Trophoblast cell (in vitro differentiated cells and primary cell): ENCODE data around the gene PLA2G15.

ENCODE experiments used
- DNase-seq, 2 donors: peaks; one replicate each; pipeline ENCODE4 v3.0.0-alpha.2; 2016
- H2AFZ ChIP-seq: 2 replicates; pipeline ENCODE4 v1.6.1; 2013; ENCODE audit warnings: low read length, moderate library complexity, mild to moderate bottlenecking; ENCODE audit not compliant: insufficient read depth, poor library complexity
- H2AK5ac ChIP-seq: 2 replicates; pipeline ENCODE4 v1.6.1; 2013; ENCODE audit warnings: mild to moderate bottlenecking, low read length
- H2BK120ac ChIP-seq: 2 replicates; pipeline ENCODE4 v1.6.1; 2013; ENCODE audit warnings: low read length, mild to moderate bottlenecking, moderate library complexity; ENCODE audit not compliant: insufficient read depth, poor library complexity
- H2BK12ac ChIP-seq: 2 replicates; pipeline ENCODE4 v1.6.1; 2013; ENCODE audit warnings: mild to moderate bottlenecking, low read length, moderate library complexity
- H2BK5ac ChIP-seq: 2 replicates; pipeline ENCODE4 v1.6.1; 2013; ENCODE audit warnings: low read length, low read depth, moderate library complexity, mild to moderate bottlenecking; ENCODE audit not compliant: poor library complexity
- H3K14ac ChIP-seq: 2 replicates; pipeline ENCODE4 v1.6.1; 2013; ENCODE audit warnings: mild to moderate bottlenecking, low read length
- H3K18ac ChIP-seq: 2 replicates; pipeline ENCODE4 v1.6.1; 2013; ENCODE audit warnings: mild to moderate bottlenecking, low read length
- H3K23ac ChIP-seq: 2 replicates; pipeline ENCODE4 v1.6.1; 2013; ENCODE audit warnings: low read length
- H3K27ac ChIP-seq: 2 replicates; pipeline ENCODE4 v1.5.1; 2013; ENCODE audit warnings: low read depth, mild to moderate bottlenecking, inconsistent platforms, low read length, moderate library complexity
- H3K27me3 ChIP-seq: 2 replicates; pipeline ENCODE4 v1.6.1; 2013; ENCODE audit warnings: inconsistent platforms, mild to moderate bottlenecking, low read length, moderate library complexity; ENCODE audit not compliant: insufficient read depth
- H3K36me3 ChIP-seq, 2 experiments: 1 replicate in 1 of 2; 2 replicates in 1 of 2; pipeline ENCODE4 v1.6.1; 2013; ENCODE audit warnings: low read length in 2 of 2, mild to moderate bottlenecking in 2 of 2, moderate library complexity in 1 of 2; ENCODE audit not compliant: insufficient read depth in 2 of 2, control insufficient read depth in 1 of 2
- H3K4ac ChIP-seq: 2 replicates; pipeline ENCODE4 v1.6.1; 2013; ENCODE audit warnings: low read depth, mild to moderate bottlenecking, low read length, moderate library complexity
- H3K4me1 ChIP-seq, 2 experiments: 1 replicate in 1 of 2; 2 replicates in 1 of 2; pipeline ENCODE4 v1.6.1; 2013; ENCODE audit warnings: low read length in 2 of 2, mild to moderate bottlenecking in 2 of 2, moderate library complexity in 1 of 2; ENCODE audit not compliant: insufficient read depth in 2 of 2, control insufficient read depth in 1 of 2
- H3K4me2 ChIP-seq: 2 replicates; pipeline ENCODE4 v1.6.1; 2013; ENCODE audit warnings: inconsistent platforms, mild to moderate bottlenecking, low read length, moderate library complexity
- H3K4me3 ChIP-seq: 2 replicates; pipeline ENCODE4 v1.5.1; 2013; ENCODE audit warnings: mild to moderate bottlenecking, low read depth, low read length, inconsistent platforms
- H3K79me1 ChIP-seq: one replicate; pipeline ENCODE4 v1.6.1; 2013; ENCODE audit warnings: low read length
- H3K79me2 ChIP-seq: 2 replicates; pipeline ENCODE4 v1.6.1; 2013; ENCODE audit warnings: low read length, mild to moderate bottlenecking; ENCODE audit not compliant: control insufficient read depth, insufficient read depth, poor library complexity
- H3K9ac ChIP-seq: 2 replicates; pipeline ENCODE4 v1.6.1; 2013; ENCODE audit warnings: mild to moderate bottlenecking, low read length
- H3K9me3 ChIP-seq: 2 replicates; pipeline ENCODE4 v1.6.1; 2013; ENCODE audit warnings: low read depth, mild to moderate bottlenecking, control low read depth, inconsistent platforms, low read length; ENCODE audit not compliant: insufficient read depth
- H4K12ac ChIP-seq: 2 replicates; pipeline ENCODE4 v1.6.1; 2013; ENCODE audit warnings: low read depth, mild to moderate bottlenecking, low read length, moderate library complexity
- H4K8ac ChIP-seq: 2 replicates; pipeline ENCODE4 v1.6.1; 2013; ENCODE audit warnings: low read depth, mild to moderate bottlenecking, low read length, moderate library complexity
- H4K91ac ChIP-seq: one replicate; pipeline ENCODE4 v1.6.1; 2013; ENCODE audit warnings: low read depth, mild to moderate bottlenecking, low read length, moderate library complexity
- WGBS: extraction: QIAGEN DNeasy Blood & Tissue Kit; methylation state at CpG from one replicate; pipeline ENCODE4 v1.1.7; 2013; ENCODE audit warnings: missing lambda C conversion rate; ENCODE audit not compliant: insufficient read length, insufficient coverage; ENCODE audit errors: extremely low coverage; 5-methylcytosine and 5-hydroxymethylcytosine counted together

PLA2G15 gene

GRCh38 chr16:68230176-68230571 lies 15.0 kb upstream of the PLA2G15 start:
- Histone ChIP-seq H3K36me3 (peaks cover 35 to 42% of the 10 kb centered on the region in 2 experiments), H3K14ac (no peak overlapping the region), H3K4me1 (peaks cover 13 to 18% of the 10 kb centered on the region in 2 experiments), H2BK5ac (no peak overlapping the region), H2AFZ (no peak overlapping the region), H3K18ac (no peak overlapping the region), H3K27ac (no peak overlapping the region), H3K9me3 (no peaks in the 10 kb centered on the region), H3K4ac (no peak overlapping the region), H2BK12ac (no peak overlapping the region), H4K8ac (no peak overlapping the region), H4K12ac (no peak overlapping the region), H3K79me1 (peaks cover 3% of the 10 kb centered on the region), H3K27me3 (no peaks in the 10 kb centered on the region), H2BK120ac (no peak overlapping the region), H3K9ac (no peak overlapping the region), H4K91ac (no peak overlapping the region), H3K4me2 (no peak overlapping the region), H3K79me2 (peaks cover 3% of the 10 kb centered on the region), H3K4me3 (no peak overlapping the region), H2AK5ac (no peak overlapping the region), H3K23ac (no peak overlapping the region)
- no CpG with 5 or more reads among the region's 9 CpGs for WGBS
- DNase-seq: no peak

DNA sequence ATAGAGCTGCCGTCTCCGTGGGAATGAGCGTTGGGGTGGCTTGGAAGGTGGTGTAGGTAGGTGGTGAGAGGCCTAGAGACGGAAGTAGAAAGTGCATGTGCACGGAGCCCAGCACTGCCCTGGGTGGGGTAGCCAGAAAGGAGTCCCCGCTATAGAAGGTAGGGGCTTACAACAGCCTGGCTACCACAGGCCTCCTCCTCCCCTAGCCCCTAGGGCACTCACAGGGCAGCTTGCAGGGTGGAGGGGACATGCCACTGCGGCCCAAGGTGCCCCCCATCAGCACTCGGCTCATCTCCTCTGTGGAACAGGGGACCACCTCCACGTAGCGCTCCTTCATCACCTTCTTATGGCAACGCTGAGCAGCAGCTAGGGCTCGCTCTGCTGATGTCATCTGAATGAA lies 14.2 kb upstream of the PLA2G15 start:
- Histone ChIP-seq H3K4me3 (no peak overlapping the region), H4K12ac (no peak overlapping the region), H2BK5ac (no peak overlapping the region), H3K79me1 (peaks cover 9% of the 10 kb centered on the region), H4K91ac (no peak overlapping the region), H2AK5ac (no peak overlapping the region), H2AFZ (no peak overlapping the region), H3K14ac (no peak overlapping the region), H3K79me2 (peaks cover 8% of the 10 kb centered on the region), H2BK12ac (no peak overlapping the region), H3K18ac (no peak overlapping the region), H2BK120ac (no peak overlapping the region), H4K8ac (no peak overlapping the region), H3K27me3 (no peaks in the 10 kb centered on the region), H3K9ac (no peak overlapping the region), H3K4me1 (peaks cover 13 to 18% of the 10 kb centered on the region in 2 experiments), H3K4ac (no peak overlapping the region), H3K4me2 (no peak overlapping the region), H3K9me3 (no peaks in the 10 kb centered on the region), H3K27ac (no peak overlapping the region), H3K23ac (no peak overlapping the region), H3K36me3 (peaks cover 35 to 42% of the 10 kb centered on the region in 2 experiments)
- no CpG with 5 or more reads among the region's 12 CpGs for WGBS
- no peak for DNase-seq

GRCh38 chr16:68231384-68232136 lies 13.6 kb upstream of the PLA2G15 start:
- no peak overlapping the region for H3K4me2 ChIP-seq
- H3K36me3 ChIP-seq: peaks cover 35 to 42% of the 10 kb centered on the region in 2 experiments
- H3K14ac ChIP-seq: no peak overlapping the region
- H3K27me3 ChIP-seq: no peaks in the 10 kb centered on the region
- peaks cover 14% of the 10 kb centered on the region for H3K79me1 ChIP-seq
- no peak overlapping the region for H3K9ac ChIP-seq
- H2AFZ ChIP-seq: no peak overlapping the region
- no peak overlapping the region for H3K23ac ChIP-seq
- peaks cover 17 to 22% of the 10 kb centered on the region in 2 experiments for H3K4me1 ChIP-seq
- H4K12ac ChIP-seq: no peak overlapping the region
- H2BK12ac ChIP-seq: no peak overlapping the region
- no peak overlapping the region for H4K91ac ChIP-seq
- H2BK120ac ChIP-seq: no peak overlapping the region
- peaks cover 12% of the 10 kb centered on the region for H3K79me2 ChIP-seq
- no peak overlapping the region for H3K4me3 ChIP-seq
- no peak overlapping the region for H2AK5ac ChIP-seq
- H3K27ac ChIP-seq: no peak overlapping the region
- H2BK5ac ChIP-seq: no peak overlapping the region
- DNase-seq: no peak
- no CpG with 5 or more reads among the region's 26 CpGs for WGBS
- no peaks in the 10 kb centered on the region for H3K9me3 ChIP-seq
- H3K18ac ChIP-seq: no peak overlapping the region
- H4K8ac ChIP-seq: no peak overlapping the region
- no peak overlapping the region for H3K4ac ChIP-seq

- H3K14ac ChIP-seq: no peak overlapping the region
- H3K79me2 ChIP-seq: peaks cover 16% of the 10 kb centered on the region
- H3K36me3 ChIP-seq: peaks cover 35 to 42% of the 10 kb centered on the region in 2 experiments
- WGBS: no CpG with 5 or more reads among the region's 16 CpGs
- no peak overlapping the region for H2AFZ ChIP-seq
- no peak overlapping the region for H2BK120ac ChIP-seq
- no peak overlapping the region for H4K12ac ChIP-seq
- H3K4ac ChIP-seq: no peak overlapping the region
- no peak overlapping the region for H3K23ac ChIP-seq
- no peak overlapping the region for H4K91ac ChIP-seq
- H3K18ac ChIP-seq: no peak overlapping the region
- H3K9me3 ChIP-seq: no peaks in the 10 kb centered on the region
- no peak overlapping the region for H2AK5ac ChIP-seq
- no peak overlapping the region for H3K4me2 ChIP-seq
- H4K8ac ChIP-seq: no peak overlapping the region
- peaks cover 22 to 28% of the 10 kb centered on the region in 2 experiments for H3K4me1 ChIP-seq
- H2BK5ac ChIP-seq: no peak overlapping the region
- H3K27me3 ChIP-seq: no peaks in the 10 kb centered on the region
- H3K27ac ChIP-seq: no peak overlapping the region
- no peak overlapping the region for H3K4me3 ChIP-seq
- peaks cover 21% of the 10 kb centered on the region for H3K79me1 ChIP-seq
- H3K9ac ChIP-seq: no peak overlapping the region
- no peak for DNase-seq
- no peak overlapping the region for H2BK12ac ChIP-seq
These were observed 12.8 kb upstream of the PLA2G15 start for GRCh38 chr16:68232335-68232734.
